Panc1 (cell line): ENCODE data around the gene GNLY. TPM values are rescaled to one million over a fixed set of nuclear protein-coding genes. Genes with fewer than 3 reads are reported as not detected.
A peak's percentile ranks its signal among the peaks of the same experiment; 100 is the strongest.

ENCODE experiments used
- ATAC-seq: fragments of 200-7000 bp; cut with Tn5 transposase; 2 replicates; pipeline ENCODE4 v1.9.1; 2020; ENCODE audit warnings: mild to moderate bottlenecking, moderate library complexity
- Bru-seq: library from RNA; stranded (reverse); fragments of 400-500 nt; gene quantifications from one replicate; lab custom pipeline; 2021; lab: Mats Ljungman, UMichigan
- BruChase-seq, 2 experiments: library from RNA; stranded (reverse); fragments of 400-500 nt; gene quantifications; one replicate each; lab custom pipeline; 2021; lab: Mats Ljungman, UMichigan
- BruUV-seq: library from RNA; stranded (reverse); fragments of 400-500 nt; replicated peaks from 2 replicates; lab custom pipeline; 2021; lab: Mats Ljungman, UMichigan
- CTCF ChIA-PET: fragments of 300-600 bp; sonication (Branson Sonifier 250); formaldehyde crosslinking; loops from one replicate; lab custom pipeline; 2022; ENCODE audit warnings: antibody characterized with exemption; lab: Charles Lee
- POLR2A ChIA-PET: fragments of 300-600 bp; sonication (Branson Sonifier 250); formaldehyde crosslinking; loops from one replicate; lab custom pipeline; 2022; ENCODE audit warnings: antibody characterized with exemption; lab: Charles Lee
- DNase-seq: peaks from one replicate; pipeline ENCODE4 v3.0.0-alpha.2; 2010; ENCODE audit warnings: low read depth, low spot score
- H3K27ac ChIP-seq: 2 replicates; pipeline ENCODE4 v1.5.1; 2011; ENCODE audit warnings: mild to moderate bottlenecking, low read length, inconsistent platforms
- H3K27me3 ChIP-seq: fragments of 200-500 bp; sonication (Bioruptor generic); 2 replicates; pipeline ENCODE4 v1.6.0; 2014; ENCODE audit warnings: low read length, inconsistent platforms; ENCODE audit not compliant: control insufficient read depth, insufficient read depth
- H3K36me3 ChIP-seq: fragments of 200-500 bp; sonication (Bioruptor generic); 2 replicates; pipeline ENCODE4 v1.5.1; 2014; ENCODE audit warnings: inconsistent platforms, mild to moderate bottlenecking, low read length, moderate library complexity; ENCODE audit not compliant: control insufficient read depth, insufficient read depth
- H3K4me1 ChIP-seq: 2 replicates; pipeline ENCODE4 v1.5.1; 2011; ENCODE audit warnings: inconsistent platforms, mild to moderate bottlenecking, low read length, moderate library complexity; ENCODE audit not compliant: control insufficient read depth, insufficient read depth
- H3K4me3 ChIP-seq, 2 experiments: 2 replicates each; pipeline ENCODE4 v1.5.1; 2011 to 2012; ENCODE audit warnings: low read depth in 2 of 2, low read length in 2 of 2, mild to moderate bottlenecking in 2 of 2, inconsistent platforms in 1 of 2, moderate library complexity in 1 of 2
- H3K9me3 ChIP-seq: fragments of 200-500 bp; sonication (Bioruptor generic); 2 replicates; pipeline ENCODE4 v1.5.1; 2014; ENCODE audit warnings: low read depth, mild to moderate bottlenecking, inconsistent platforms, low read length, moderate library complexity; ENCODE audit not compliant: control insufficient read depth, insufficient read depth
- CTCF ChIP-seq: fragments of 450-650 bp; IDR thresholded peaks from 2 replicates; pipeline ENCODE4 v1.5.1; 2017; ENCODE audit warnings: mild to moderate bottlenecking
- POLR2AphosphoS5 ChIP-seq: IDR thresholded peaks from 2 replicates; pipeline ENCODE4 v1.6.1; 2012; ENCODE audit warnings: mild to moderate bottlenecking, low read depth, low read length, moderate library complexity
- REST ChIP-seq, 2 experiments: IDR thresholded peaks; 2 replicates each; pipeline ENCODE4 v1.6.1; 2011 to 2012; ENCODE audit warnings: low read depth in 2 of 2, control low read depth in 1 of 2, low read length in 1 of 2, mild to moderate bottlenecking in 1 of 2, moderate library complexity in 1 of 2; ENCODE audit not compliant: insufficient read depth in 1 of 2
- SIN3A ChIP-seq: IDR thresholded peaks from 2 replicates; pipeline ENCODE4 v1.6.1; 2012; ENCODE audit warnings: low read depth, mild to moderate bottlenecking, low read length, moderate library complexity, borderline replicate concordance; ENCODE audit not compliant: insufficient read depth
- TCF7L2 ChIP-seq: IDR thresholded peaks from 2 replicates; pipeline ENCODE4 v1.6.1; 2011; ENCODE audit warnings: mild to moderate bottlenecking, low read depth, low read length, inconsistent platforms
- in situ Hi-C: cut with HindIII; loops from 2 replicates; pipeline ENCODE4 v1.10.0; 2016; ENCODE audit warnings: low sequenced_read_pairs, low pct_unique_long_range_greater_than_20kb
- intact Hi-C: fragments of 100-400 bp; cut with micrococcal nuclease; formaldehyde crosslinking; loops from one replicate; pipeline ENCODE4 v1.10.0; 2022; ENCODE audit not compliant: unreplicated experiment
- long read RNA-seq: library from polyadenylated mRNA; unstranded; transcript quantifications from one replicate; pipeline ENCODE4 v2.0.0, GENCODE V29; 2021; ENCODE audit not compliant: unreplicated experiment
- polyA plus RNA-seq: library from polyadenylated mRNA; unstranded; fragments of >200 nt; gene quantifications from one replicate; pipeline ENCODE4 v1.2.1, GENCODE V29; 2012; ENCODE audit warnings: missing spikeins; ENCODE audit not compliant: insufficient read length
- total RNA-seq: library from RNA; stranded (reverse); gene quantifications from one replicate; pipeline ENCODE4 v1.2.1, GENCODE V29; 2021; ENCODE audit not compliant: unreplicated experiment

GNLY gene
- not detected for total RNA-seq
- not detected for polyA plus RNA-seq
- Bru-seq, nascent RNA: percentile 12 among the genes with signal in this experiment
- percentile 17 among the genes with signal in this experiment for BruChase-seq, experiment 1, labeled RNA remaining after a 2-hour chase
- percentile 13 among the genes with signal in this experiment for BruChase-seq, experiment 2, labeled RNA remaining after a 6-hour chase
- long read RNA-seq: 0 reads

GRCh38 chr2:85694052-85695025 is at the start of gene GNLY:
Gene GNLY, plus strand, starts transcription at chr2:85694358. Its CDS starts 61 bp downstream, at chr2:85694419.
- Histone ChIP-seq H3K36me3 (no peaks in the 10 kb centered on the region), H3K27ac (no peak within 1 kb of the TSS), H3K9me3 (no peaks in the 10 kb centered on the region), H3K4me3 (no peak within 1 kb of the TSS), H3K4me1 (no peaks in the 10 kb centered on the region), H3K27me3 (no peaks in the 10 kb centered on the region)
- in situ Hi-C loops (no loop called here), intact Hi-C loops (no loop called here)
- CTCF ChIA-PET: no interaction called here
- no peak for TF ChIP-seq TCF7L2
- no peak for TF ChIP-seq POLR2AphosphoS5
- no peak for TF ChIP-seq CTCF
- TF ChIP-seq REST (IDR thresholded peaks at IDR 0.05; ENCODE audit: insufficient read depth in 1 of 2, low read depth in 2 of 2, low read length in 1 of 2): no peak
- TF ChIP-seq SIN3A: no peak
- POLR2A ChIA-PET: no interaction called here
- ATAC-seq (no peak), DNase-seq (no peak)
- no TSS peak for BruUV-seq

GRCh38 chr2:85644909-85645308 is 49.2 kb upstream of the GNLY start:
- TF ChIP-seq CTCF: no peak
- no peak for TF ChIP-seq TCF7L2
- TF ChIP-seq SIN3A: no peak
- TF ChIP-seq REST (IDR thresholded peaks at IDR 0.05; ENCODE audit: insufficient read depth in 1 of 2, low read depth in 2 of 2, low read length in 1 of 2): no peak
- TF ChIP-seq POLR2AphosphoS5: no peak
- DNase-seq (no peak), ATAC-seq (no peak)
- no peaks in the 10 kb centered on the region for H3K9me3 ChIP-seq
- H3K36me3 ChIP-seq: peaks cover 57% of the 10 kb centered on the region
- H3K4me1 ChIP-seq: no peaks in the 10 kb centered on the region
- POLR2A ChIA-PET: no interaction called here
- H3K27me3 ChIP-seq: no peaks in the 10 kb centered on the region
- CTCF ChIA-PET: no interaction called here
- H3K4me3 ChIP-seq: no peak overlapping the region
- no TSS peak for BruUV-seq
- in situ Hi-C loops: no loop called here
- no peak overlapping the region for H3K27ac ChIP-seq
- intact Hi-C loops: no loop called here
